Activated T-cell treated with anti-CD3 and anti-CD28 coated beads for 48 hours (primary cell): ENCODE data around the gene C10orf143.
A peak's percentile ranks its signal among the peaks of the same experiment; 100 is the strongest.
"Not testable (repeated sequence)": the region's sequence is repeated elsewhere in the genome, so short reads cannot be mapped to it uniquely, and the experiment has no call there.

Experiments
- DNase-seq: peaks from one replicate; pipeline ENCODE4 v3.0.0-alpha.2; 2020; ENCODE audit warnings: low read depth

Gene C10orf143

DNA sequence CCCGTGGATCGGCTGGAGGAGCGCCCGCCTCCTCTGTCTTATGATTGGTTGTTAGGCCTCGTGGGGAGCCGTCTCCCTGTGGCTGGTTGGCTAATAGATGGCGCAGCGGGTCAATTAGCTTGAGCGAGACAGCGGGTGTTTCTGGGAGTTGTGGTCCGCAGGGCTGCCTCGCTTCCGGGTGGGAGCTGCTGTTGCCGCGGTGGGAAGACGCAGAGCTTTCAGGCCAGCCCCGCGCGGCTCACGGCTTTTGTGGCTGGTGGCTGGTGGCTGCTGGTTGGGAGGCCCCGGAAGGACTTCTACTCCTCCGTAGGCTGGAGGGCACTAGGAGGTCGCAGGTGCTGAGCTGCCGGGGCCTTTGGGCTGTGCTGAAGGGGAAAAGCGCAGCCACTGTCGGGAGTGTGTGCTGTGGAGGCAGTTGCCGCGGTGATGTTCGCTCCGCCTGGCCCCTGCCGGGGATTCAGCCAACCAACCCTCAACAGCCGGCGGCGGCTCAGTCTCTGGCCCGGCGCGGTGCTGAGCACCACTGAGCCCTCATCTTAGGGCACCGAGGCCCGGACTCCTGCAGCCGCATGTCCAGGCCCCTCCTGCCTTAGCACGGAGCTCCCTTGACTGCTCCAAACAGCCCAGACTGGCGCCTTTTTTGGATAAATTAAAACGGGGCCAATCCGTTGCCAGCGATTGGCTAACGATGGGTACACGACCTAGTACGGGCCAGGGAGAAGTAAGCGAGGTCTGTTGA, 652 bp upstream of the C10orf143 start:
- DNase-seq: peak; percentile 87

DNA sequence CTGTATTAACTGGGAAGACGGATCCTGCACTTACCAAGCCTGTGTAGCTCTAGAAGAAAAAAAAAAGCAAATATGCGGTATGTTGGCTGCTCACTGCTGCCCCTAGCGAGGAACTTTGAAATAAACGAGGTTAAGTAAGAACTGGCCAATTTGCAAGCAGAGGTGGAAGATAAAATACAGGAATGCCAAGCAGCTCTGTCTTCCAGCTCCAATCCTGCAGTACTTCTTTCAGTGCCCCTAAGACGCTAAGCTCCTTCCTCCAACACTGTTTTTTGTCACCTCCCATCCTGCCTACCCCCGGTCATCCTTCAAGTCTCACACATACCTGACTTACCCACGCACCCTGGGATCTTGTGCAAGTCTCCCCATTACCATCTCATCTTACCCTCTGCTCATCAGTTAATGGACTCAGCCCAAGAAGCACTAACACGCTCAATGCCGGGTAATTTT, 809 bp downstream of the C10orf143 start:
- DNase-seq: peak; percentile 35

GRCh38 chr10:130108934-130109604, 1.6 kb downstream of the C10orf143 start:
- DNase-seq: no peak

DNA sequence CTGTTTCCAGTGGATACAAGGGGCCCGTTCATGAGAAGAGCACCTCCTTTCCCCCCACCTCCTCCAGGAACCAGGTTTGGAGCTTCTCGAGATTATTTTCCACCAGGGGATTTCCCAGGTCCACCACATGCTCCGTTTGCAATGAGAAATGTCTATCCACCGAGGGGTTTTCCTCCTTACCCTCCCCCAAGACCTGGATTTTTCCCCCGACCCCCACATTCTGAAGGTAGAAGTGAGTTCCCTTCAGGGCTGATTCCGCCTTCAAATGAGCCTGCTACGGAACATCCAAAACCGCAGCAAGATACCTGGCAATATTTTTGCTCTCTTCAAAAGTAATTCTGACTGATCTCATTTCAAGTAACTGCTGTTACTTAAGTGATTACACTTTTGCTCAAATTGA, 2.5 kb downstream of the C10orf143 start:
- DNase-seq: not testable (repeated sequence)

DNA sequence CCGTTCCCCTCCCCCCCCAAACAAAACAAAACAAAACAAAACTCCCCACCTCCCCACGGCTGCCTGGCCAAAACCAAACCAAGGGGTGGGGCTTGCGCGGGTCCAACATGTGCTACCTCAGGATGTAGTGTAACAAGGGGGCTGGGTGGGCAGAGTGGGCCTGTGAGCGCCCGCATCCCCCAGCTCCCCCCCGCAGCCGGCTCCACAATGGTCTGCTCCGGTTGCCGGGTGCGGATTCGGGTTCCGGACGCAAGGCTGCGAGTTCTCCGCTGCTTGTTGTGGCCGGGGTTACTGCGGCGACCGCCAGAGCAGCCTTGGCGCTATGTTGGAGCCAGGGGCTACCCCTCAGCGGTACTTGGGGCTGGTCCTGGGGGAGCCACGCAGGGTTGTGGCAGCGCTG, 4.9 kb downstream of the C10orf143 start:
- DNase-seq: no peak

DNA sequence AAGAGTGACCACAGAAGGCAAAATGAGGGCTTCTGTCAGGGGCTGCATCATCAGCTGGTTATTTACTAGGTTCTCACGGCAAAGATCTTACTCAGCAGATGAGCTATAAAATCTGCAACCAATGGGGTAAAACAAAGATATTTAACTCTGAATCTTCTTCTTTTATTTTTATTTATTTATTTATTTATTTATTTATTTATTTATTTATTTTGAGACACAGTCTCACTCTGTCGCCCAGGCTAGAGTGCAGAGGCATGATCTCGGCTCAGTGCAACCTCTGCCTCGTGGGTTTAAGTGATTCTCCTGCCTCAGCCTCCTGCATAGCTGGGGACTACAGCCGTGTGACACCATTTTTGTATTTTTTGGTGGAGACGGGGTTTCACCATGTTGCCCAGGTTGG, 11.3 kb downstream of the C10orf143 start:
- DNase-seq: no peak

- not testable (repeated sequence) for DNase-seq
Observed at GRCh38 chr10:130090565-130090964, 20.1 kb downstream of the C10orf143 start.

DNA sequence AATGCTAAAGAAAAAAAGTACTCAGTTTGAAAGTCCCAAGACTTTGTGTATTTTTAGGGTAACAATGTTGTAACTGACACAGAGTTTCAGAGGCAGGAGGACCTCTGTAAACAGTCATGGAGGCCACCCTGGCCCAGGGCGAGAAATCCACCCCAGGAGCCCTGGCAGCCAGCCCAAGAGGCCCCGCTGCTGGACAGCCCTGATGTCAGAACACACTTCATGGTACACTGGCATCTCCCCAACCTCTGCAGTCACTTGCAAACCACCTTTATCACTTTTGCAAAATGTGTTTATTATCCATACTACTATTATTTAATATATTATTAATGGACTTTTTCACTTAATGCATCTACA, 30.2 kb downstream of the C10orf143 start:
- DNase-seq: no peak

DNA sequence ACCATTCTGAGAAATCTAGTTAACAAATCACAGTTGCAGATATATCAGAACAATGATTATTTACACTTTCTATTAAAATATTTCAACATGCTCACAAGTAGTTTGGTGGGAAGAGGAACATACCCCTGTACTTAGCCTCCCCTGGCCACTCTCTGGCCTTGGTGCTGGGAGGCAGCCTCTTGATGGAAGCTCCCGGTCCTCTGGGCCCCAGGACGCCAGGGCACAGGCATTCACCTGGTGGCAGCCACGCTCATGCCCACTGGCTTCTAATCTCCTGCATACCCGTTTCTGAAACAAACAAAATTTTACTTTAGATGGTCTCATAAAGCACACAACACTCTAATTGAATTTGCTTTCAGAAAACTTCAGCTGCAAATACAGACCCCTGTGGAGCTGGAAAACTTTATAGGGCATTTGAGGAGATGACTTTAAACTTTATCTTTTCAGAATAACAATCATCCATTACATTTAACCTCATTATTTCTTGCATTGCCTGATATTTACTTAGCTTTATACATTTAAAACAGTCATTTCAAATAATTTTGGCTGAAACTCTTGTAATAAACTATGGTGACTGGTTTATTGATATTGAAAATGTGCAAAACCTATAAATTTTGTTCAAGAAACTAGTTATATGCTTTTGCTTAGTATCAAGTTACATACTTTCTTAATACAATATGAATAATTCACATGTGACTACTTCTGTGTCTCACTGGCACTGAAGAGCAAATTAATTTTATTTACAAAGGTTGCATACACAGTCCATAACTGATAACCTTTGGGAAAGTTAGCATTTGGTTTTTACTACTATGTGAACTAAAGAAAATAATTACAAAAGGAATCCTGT, 30.8 kb downstream of the C10orf143 start:
- no peak for DNase-seq

GRCh38 chr10:130078120-130078519, 32.5 kb downstream of the C10orf143 start:
- DNase-seq: no peak

- no peak for DNase-seq
Observed at GRCh38 chr10:130076681-130077080, 33.9 kb downstream of the C10orf143 start.

- DNase-seq: no peak
Observed at GRCh38 chr10:130074639-130075038, 36.0 kb downstream of the C10orf143 start.

DNA sequence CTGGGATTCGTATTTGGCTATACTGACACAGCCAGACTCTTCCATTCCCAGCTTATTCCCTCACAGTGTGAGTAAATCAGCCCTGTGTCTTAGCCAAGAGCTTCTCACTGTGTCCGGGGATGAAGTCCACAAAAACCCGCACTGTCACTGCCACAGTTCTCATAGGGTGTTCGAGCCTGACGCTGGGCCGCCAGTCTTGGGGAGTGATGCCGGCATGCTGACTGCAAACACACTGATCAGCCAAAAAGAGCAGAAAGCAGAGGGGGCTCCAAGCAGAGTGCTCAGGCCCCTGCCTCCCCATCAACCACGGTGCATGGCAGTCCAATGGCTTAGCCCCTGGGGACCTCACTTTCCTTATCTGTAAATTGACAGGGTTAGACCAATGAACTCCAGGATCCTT, 36.7 kb downstream of the C10orf143 start:
- DNase-seq: no peak

DNA sequence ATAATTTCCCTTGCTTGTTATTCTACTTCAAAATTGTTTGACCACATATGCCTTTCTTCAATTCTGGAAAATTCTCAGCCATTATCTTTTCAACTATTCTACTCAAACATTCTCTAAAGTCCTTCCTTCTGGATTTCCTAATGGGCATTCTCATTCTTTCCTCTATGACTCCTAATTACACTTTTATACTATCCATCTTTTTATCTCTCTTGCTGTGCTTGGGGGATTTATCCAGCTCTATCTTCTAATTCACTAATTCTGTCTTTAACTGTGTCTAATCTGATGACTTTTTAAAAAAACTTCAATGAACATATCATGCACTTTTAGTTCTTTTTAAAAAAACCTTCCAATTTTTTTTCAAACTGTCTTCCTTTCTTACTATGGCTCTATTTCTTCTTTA, 38.4 kb downstream of the C10orf143 start:
- no peak for DNase-seq

GRCh38 chr10:130067893-130068292, 42.7 kb downstream of the C10orf143 start:
- no peak for DNase-seq

DNA sequence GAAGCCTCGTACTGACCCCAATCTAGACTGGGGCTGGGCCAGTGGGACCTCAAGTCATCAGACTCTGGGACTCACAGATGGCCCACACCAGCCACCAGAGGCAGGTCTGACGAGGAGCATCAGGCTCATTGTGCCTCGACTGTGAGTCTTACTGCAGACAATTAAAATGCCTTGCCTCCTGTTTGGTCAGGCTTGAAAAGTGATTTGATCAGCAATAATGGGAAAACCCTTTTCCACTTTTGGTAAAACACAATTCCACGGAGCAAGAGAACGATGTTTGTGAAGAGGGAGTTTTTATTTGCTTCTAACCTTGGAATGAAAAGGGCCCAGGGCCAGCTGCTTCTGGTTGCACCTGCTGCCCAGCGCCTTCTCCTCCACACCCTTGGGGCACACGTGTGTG, 43.9 kb downstream of the C10orf143 start:
- DNase-seq: no peak

DNA sequence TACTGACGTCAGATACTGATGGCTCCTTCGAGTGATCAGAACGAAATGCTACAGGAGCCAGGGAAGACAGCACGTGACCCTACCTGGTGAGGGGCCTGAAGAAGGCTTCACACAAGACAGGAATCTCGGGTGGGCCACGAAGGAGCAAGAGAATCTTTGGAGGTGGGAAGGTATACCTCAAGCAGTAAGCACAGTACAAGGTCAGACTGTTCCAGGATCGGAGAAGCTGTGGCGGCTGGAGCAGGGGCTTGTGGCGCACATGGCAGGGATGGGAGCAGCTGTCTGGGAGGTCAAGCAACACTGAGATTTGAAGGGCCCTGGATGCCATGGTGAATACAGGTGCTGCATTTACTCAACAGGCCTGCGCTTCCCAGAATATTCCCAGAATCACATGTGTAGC, 45.4 kb downstream of the C10orf143 start:
- DNase-seq: no peak

DNA sequence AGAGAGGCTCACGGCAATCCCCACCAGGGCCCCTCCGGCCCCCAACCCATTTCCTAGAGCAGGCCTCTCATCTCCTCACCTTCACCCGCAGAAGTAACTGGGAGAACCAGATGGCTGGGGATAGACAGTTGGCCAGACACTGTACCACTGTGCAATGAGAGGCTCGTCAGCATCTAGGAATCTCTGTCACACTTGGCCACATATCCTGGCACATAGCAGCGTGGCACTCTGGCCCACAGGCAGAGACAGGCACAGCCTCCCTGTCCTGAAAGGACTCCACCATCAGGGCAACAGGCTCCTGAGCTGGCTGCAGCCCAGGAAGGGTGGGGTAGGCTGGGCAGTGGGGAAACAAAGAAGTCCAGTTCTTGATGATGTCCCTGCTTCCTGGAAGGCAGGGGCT, 45.8 kb downstream of the C10orf143 start:
- DNase-seq: no peak

DNA sequence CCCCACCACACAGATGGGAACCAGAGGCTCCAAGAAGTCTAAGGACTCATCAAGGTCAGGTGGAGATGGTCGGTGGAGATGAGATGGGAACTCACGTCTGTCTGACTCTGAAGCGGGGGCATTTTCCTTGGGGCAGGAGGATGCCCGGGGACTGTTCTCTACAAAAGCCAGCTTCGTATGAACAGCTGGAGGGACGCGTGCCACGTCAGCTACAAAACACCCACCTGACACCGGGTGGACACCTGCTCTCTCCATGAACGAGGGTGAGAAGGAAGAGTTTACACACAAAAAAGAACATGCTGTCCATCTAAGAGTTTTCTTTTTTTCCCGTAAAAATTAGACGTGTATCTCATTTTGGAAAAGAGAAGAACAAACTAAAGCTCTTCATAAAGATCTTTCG, 47.7 kb downstream of the C10orf143 start:
- no peak for DNase-seq

DNA sequence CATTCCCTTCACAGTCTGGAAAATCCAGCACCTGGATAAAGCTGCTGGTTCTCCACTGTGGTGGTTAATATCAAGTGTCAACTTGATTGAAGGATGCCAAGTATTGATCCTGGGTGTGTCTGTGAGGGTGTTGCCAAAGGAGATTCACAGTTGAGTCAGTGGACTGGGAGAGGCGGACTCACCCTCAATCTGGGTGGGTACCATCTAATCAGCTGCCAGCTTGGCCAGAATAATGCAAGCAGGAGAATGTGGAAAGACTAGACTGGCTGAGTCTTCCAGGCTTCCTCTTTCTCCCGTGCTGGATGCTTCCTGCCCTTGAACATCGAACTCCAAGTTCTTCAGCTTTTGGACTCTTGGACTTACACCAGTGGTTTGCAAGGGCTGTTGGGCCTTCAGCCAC, 48.4 kb downstream of the C10orf143 start:
- no peak for DNase-seq

GRCh38 chr10:130061760-130062159, 48.9 kb downstream of the C10orf143 start:
- DNase-seq: no peak

GRCh38 chr10:130054021-130054420, 56.6 kb downstream of the C10orf143 start:
- DNase-seq: no peak

DNA sequence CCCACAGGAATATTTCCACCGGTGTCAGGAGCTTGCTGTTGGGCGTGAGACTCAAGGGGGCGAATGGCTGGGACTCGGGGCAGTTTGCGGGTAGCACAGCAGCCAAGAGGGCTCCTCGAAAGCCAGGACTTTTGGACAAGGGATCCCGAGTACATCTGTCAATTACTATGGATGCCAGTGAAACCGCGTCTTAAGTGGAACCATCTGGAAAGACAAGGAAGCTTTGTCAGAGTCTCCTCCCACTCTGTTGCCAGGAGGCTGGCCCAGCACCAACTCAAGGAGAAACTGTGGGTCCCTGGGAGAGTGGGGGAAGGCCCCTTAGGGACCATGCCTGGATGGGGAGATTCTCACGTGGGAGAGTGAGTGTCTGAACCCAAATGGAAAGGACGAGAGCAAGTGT, 57.1 kb downstream of the C10orf143 start:
- no peak for DNase-seq
